K562 (cell line): ENCODE data around the gene FGF14. TPM values are rescaled to one million over a fixed set of nuclear protein-coding genes. Genes with fewer than 3 reads are reported as not detected.

Experiments
- HBP1 ChIP-seq: fragments of 450-650 bp; formaldehyde crosslinking; IDR thresholded peaks from 2 replicates; pipeline ENCODE4 v1.4.0; 2022; ENCODE audit warnings: missing genetic modification characterization
- JUND ChIP-seq, 2 experiments: IDR thresholded peaks; 2 replicates in 1 of 2; 3 replicates in 1 of 2; pipeline ENCODE4 v1.6.1; 2011; ENCODE audit warnings: borderline replicate concordance in 2 of 2, low read depth in 2 of 2, low read length in 2 of 2, improper control_type of control experiment in 1 of 2, missing biosample characterization in 1 of 2, missing genetic modification characterization in 1 of 2, missing genetic modification reagents in 1 of 2
- MTF1 ChIP-seq: fragments of 250-450 bp; sonication (Bioruptor Pico); IDR thresholded peaks from 2 replicates; pipeline ENCODE4 v1.9.0; 2021; ENCODE audit warnings: moderate library complexity, mild to moderate bottlenecking, inconsistent platforms, borderline replicate concordance
- TFAP4 ChIP-seq: sonication (generic); formaldehyde crosslinking; IDR thresholded peaks from 2 replicates; pipeline ENCODE4 v1.8.0; 2022; ENCODE audit warnings: missing genetic modification reagents, mild to moderate bottlenecking, moderate library complexity, borderline replicate concordance
- THRA ChIP-seq: fragments of 450-650 bp; IDR thresholded peaks from 2 replicates; pipeline ENCODE4 v1.6.1; 2017; ENCODE audit warnings: mild to moderate bottlenecking, moderate library complexity
- ZFP30 ChIP-seq: fragments of 250-450 bp; sonication (Bioruptor Pico); IDR thresholded peaks from 2 replicates; pipeline ENCODE4 v1.8.0; 2022; ENCODE audit warnings: moderate library complexity, mild to moderate bottlenecking, inconsistent platforms, borderline replicate concordance
- polyA plus RNA-seq, 8 experiments: library from polyadenylated mRNA; depleted of rRNA in 4 of 8; stranded (reverse) in 5 of 8; unstranded in 3 of 8; fragments of >200 nt; fragmentation: Nextera tagmentation in 2 of 8; fragmentation: Illumina TruSeq in 1 of 8; extraction: Ambion mirVana in 2 of 8; extraction: Trizol in 1 of 8; gene quantifications; 2 replicates each; pipeline versions ENCODE4 v1.2.1 to v1.2.3, GENCODE V29; 2011 to 2014; ENCODE audit warnings: inconsistent platforms in 1 of 8, missing spikeins in 1 of 8
- total RNA-seq, 7 experiments: library from RNA; depleted of rRNA in 6 of 7; stranded (reverse); fragments of >200 nt in 6 of 7; fragmentation: Illumina TruSeq in 2 of 7; extraction: Trizol in 2 of 7; gene quantifications; 2 replicates each; pipeline versions ENCODE4 v1.2.1 to v1.2.3, GENCODE V29; 2011 to 2021; ENCODE audit warnings: low replicate concordance in 1 of 7

Gene FGF14
- total and polyA plus RNA-seq, 9 of the 15 experiments (the other 6 are each of a cell fraction or from before 2014, with no cell fraction given), result not detected

GRCh38 chr13:102250448-102250847, 151.4 kb downstream of the FGF14 start (continued):
- TF ChIP-seq ZFP30 (CRISPR knock-in tag) (no peak), MTF1 (CRISPR knock-in tag) (no peak), TFAP4 (CRISPR knock-in tag) (no peak), THRA (no peak), JUND (IDR thresholded peaks at IDR 0.05; ENCODE audit: borderline replicate concordance, low read depth, low read length) (no peak), JUND (tag; IDR thresholded peaks at IDR 0.05; ENCODE audit: borderline replicate concordance, low read depth, low read length) (no peak), HBP1 (CRISPR knock-in tag) (no peak)
